GM21381 (cell line): Measurements from ENCODE around the gene CRISP1.
"Not testable (repeated sequence)": the region's sequence is repeated elsewhere in the genome, so short reads cannot be mapped to it uniquely, and the experiment has no call there.

Experiments used
- ATAC-seq: cut with Tn5 transposase; IDR thresholded peaks from one replicate; pipeline ENCODE4 v1.9.1; 2021; ENCODE audit warnings: mild to moderate bottlenecking, moderate library complexity; ENCODE audit not compliant: unreplicated experiment

Gene CRISP1

GRCh38 chr6:49841424-49841823 is 24.9 kb downstream of the CRISP1 start:
- ATAC-seq, result no peak

- no peak for ATAC-seq
Measured at GRCh38 chr6:49839957-49840356, 26.4 kb downstream of the CRISP1 start.

- ATAC-seq, result no peak
Measured at GRCh38 chr6:49839162-49839561, 27.2 kb downstream of the CRISP1 start.

- ATAC-seq, result no peak
Measured at GRCh38 chr6:49835140-49835539, 31.2 kb downstream of the CRISP1 start.

GRCh38 chr6:49833386-49833785 is 32.9 kb downstream of the CRISP1 start:
- no peak for ATAC-seq

GRCh38 chr6:49826743-49827406 is 39.5 kb downstream of the CRISP1 start:
- peak; percentile 94 for ATAC-seq

- ATAC-seq, result no peak
Measured at GRCh38 chr6:49815166-49815565, 51.2 kb downstream of the CRISP1 start.

GRCh38 chr6:49813248-49813647 is 53.1 kb downstream of the CRISP1 start:
- no peak for ATAC-seq

GRCh38 chr6:49806145-49806544 is 60.2 kb downstream of the CRISP1 start:
- ATAC-seq, result no peak

- ATAC-seq, result no peak
Measured at GRCh38 chr6:49805246-49805645, 61.1 kb downstream of the CRISP1 start.

GRCh38 chr6:49801525-49801924 is 64.8 kb downstream of the CRISP1 start:
- ATAC-seq, result no peak

- no peak for ATAC-seq
Measured at GRCh38 chr6:49799090-49799489, 67.2 kb downstream of the CRISP1 start.

- not testable (repeated sequence) for ATAC-seq
Measured at GRCh38 chr6:49796842-49797455, 69.4 kb downstream of the CRISP1 start.

GRCh38 chr6:49790341-49790740 is 76.0 kb downstream of the CRISP1 start:
- ATAC-seq, result no peak

- ATAC-seq, result no peak
Measured at GRCh38 chr6:49787176-49787575, 79.2 kb downstream of the CRISP1 start, which contains the start of gene PGK2. Gene PGK2, minus strand, starts transcription at chr6:49787285. Its CDS starts 98 bp downstream, at chr6:49787187.

- no peak for ATAC-seq
Measured at GRCh38 chr6:49784272-49784671, 82.1 kb downstream of the CRISP1 start.
